Memory B cell (primary cell): Measurements from ENCODE around the gene GLIS1.

ENCODE experiments used
- ATAC-seq: fragments of 150-1000 bp; cut with Tn5 transposase; 2 replicates; pipeline ENCODE4 v1.10.0; 2021; ENCODE audit warnings: low read depth, mild to moderate bottlenecking, moderate library complexity
- DNase-seq, 2 donors: peaks; one replicate each; pipeline ENCODE4 v3.0.0; 2022; ENCODE audit warnings: low spot score in 2 of 2
- H3K27ac Mint-ChIP-seq: one replicate; pipeline ENCODE4 v1.8.0; 2022; ENCODE audit warnings: mild to moderate bottlenecking, moderate library complexity, mixed read lengths
- H3K27me3 Mint-ChIP-seq: one replicate; pipeline ENCODE4 v1.8.0; 2022; ENCODE audit warnings: mixed read lengths
- H3K36me3 Mint-ChIP-seq: one replicate; pipeline ENCODE4 v1.8.0; 2022; ENCODE audit warnings: mild to moderate bottlenecking, mixed read lengths
- H3K4me1 Mint-ChIP-seq: one replicate; pipeline ENCODE4 v1.8.0; 2022; ENCODE audit warnings: mixed read lengths
- H3K4me3 Mint-ChIP-seq: one replicate; pipeline ENCODE4 v1.8.0; 2022; ENCODE audit warnings: mild to moderate bottlenecking, moderate library complexity, mixed read lengths
- H3K9me3 Mint-ChIP-seq: one replicate; pipeline ENCODE4 v1.8.0; 2022; ENCODE audit warnings: mixed read lengths

Gene GLIS1

DNA sequence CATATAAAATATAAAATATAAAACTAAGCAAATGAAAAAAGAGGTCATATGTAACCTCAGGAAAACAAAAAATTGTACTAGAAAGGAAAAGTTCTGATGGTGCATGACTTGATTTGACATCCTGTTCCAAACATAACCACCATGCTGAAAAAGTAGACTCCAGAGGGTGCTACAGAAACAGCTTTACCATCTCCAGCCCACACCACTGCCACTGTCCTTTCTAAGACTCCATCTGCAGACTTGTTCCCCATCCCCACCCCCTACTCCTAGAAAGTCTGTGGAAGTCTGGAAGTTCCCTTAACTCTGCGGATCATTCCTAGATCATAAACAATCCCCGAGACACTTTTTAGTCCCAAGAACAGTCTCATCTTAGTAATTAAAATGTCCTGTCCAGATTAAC is 20.5 kb downstream of the GLIS1 start:
- Mint-ChIP-seq H3K9me3 (no peaks in the 10 kb centered on the region), H3K4me1 (no peaks in the 10 kb centered on the region), H3K27ac (no peak overlapping the region), H3K4me3 (no peak overlapping the region), H3K27me3 (peaks cover 9% of the 10 kb centered on the region), H3K36me3 (no peaks in the 10 kb centered on the region)
- DNase-seq (no peak), ATAC-seq (no peak)

- Mint-ChIP-seq H3K4me3 (no peak overlapping the region), H3K4me1 (no peaks in the 10 kb centered on the region), H3K27ac (no peak overlapping the region), H3K9me3 (no peaks in the 10 kb centered on the region), H3K27me3 (peaks cover 9% of the 10 kb centered on the region), H3K36me3 (no peaks in the 10 kb centered on the region)
- ATAC-seq (no peak), DNase-seq (no peak)
Observed at GRCh38 chr1:53717025-53717804, 21.7 kb downstream of the GLIS1 start.

GRCh38 chr1:53716150-53716549 is 22.8 kb downstream of the GLIS1 start:
- ATAC-seq (no peak), DNase-seq (no peak)
- Mint-ChIP-seq H3K36me3 (no peaks in the 10 kb centered on the region), H3K27ac (no peak overlapping the region), H3K27me3 (peaks cover 10% of the 10 kb centered on the region), H3K4me3 (no peak overlapping the region), H3K9me3 (no peaks in the 10 kb centered on the region), H3K4me1 (no peaks in the 10 kb centered on the region)

DNA sequence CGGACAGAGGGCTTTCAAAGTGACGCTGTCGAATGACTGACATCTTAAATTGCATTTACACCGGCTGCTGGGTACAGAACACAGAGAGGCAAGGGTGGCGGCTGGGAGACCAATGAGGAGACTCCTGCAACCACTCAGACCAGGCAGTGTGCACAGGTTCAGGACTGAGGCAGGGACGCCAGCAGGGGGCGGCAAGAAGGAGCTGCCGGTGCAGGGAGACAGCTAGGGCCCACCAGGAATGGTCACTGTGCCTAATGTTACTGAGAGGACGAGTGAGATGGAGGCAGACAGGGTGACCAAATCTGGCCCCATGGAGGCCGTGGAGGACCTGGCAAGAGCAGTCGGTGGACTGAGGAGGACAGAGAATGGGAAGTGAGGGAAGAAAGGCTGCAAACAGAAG is 23.5 kb downstream of the GLIS1 start:
- Mint-ChIP-seq H3K27ac (no peak overlapping the region), H3K36me3 (no peaks in the 10 kb centered on the region), H3K4me3 (no peak overlapping the region), H3K9me3 (no peaks in the 10 kb centered on the region), H3K4me1 (no peaks in the 10 kb centered on the region), H3K27me3 (peaks cover 10% of the 10 kb centered on the region)
- ATAC-seq = no peak
- DNase-seq = no peak

DNA sequence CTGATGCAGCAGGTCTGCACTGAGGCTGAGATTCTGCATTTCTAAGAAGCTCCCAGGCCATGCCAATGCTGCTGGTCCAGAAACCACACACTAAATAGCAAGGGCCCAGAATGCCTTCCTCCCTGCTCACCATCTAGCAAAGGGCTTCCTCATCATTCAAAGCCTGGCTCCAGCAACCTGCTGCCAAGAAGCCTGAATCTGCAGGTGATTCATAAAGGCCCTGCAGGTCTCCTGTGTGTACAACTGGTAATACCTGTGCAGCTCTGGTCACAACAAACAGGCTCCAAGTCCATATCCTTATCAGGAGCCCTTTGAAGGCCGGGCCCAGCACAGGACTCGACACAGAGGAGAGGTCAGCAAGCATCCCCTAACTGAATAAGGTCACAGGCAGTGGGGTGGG is 26.7 kb downstream of the GLIS1 start:
- H3K4me3 Mint-ChIP-seq = no peak overlapping the region
- H3K27ac Mint-ChIP-seq = no peak overlapping the region
- DNase-seq (no peak), ATAC-seq (no peak)
- no peaks in the 10 kb centered on the region for H3K4me1 Mint-ChIP-seq
- no peaks in the 10 kb centered on the region for H3K36me3 Mint-ChIP-seq
- H3K27me3 Mint-ChIP-seq = peaks cover 10% of the 10 kb centered on the region
- no peaks in the 10 kb centered on the region for H3K9me3 Mint-ChIP-seq

- Mint-ChIP-seq H3K27ac (no peak overlapping the region), H3K36me3 (no peaks in the 10 kb centered on the region), H3K9me3 (no peaks in the 10 kb centered on the region), H3K4me3 (no peak overlapping the region), H3K27me3 (peaks cover 12% of the 10 kb centered on the region), H3K4me1 (no peaks in the 10 kb centered on the region)
- DNase-seq (no peak), ATAC-seq (no peak)
Observed at GRCh38 chr1:53710584-53710983, 28.4 kb downstream of the GLIS1 start.

DNA sequence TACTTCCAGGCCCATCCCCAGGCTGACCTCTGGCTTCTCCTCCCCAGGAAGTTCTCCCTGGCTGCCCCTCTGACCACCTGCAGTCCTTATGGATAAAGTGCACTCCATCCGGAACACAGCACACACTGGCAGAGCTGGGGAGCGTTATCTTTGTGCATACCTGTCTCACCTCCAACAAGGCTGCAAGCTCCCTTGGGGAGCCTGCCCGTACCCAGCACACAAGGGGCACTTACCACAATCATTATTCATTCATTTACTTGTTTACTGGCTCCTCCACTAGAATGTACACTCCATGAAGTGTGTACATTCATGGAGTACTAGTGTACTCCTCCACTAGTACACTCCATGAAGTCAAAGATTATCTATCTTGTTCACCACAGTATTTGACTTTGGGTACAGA is 30.3 kb downstream of the GLIS1 start:
- Mint-ChIP-seq H3K27ac (no peak overlapping the region), H3K36me3 (no peaks in the 10 kb centered on the region), H3K9me3 (no peaks in the 10 kb centered on the region), H3K4me3 (no peak overlapping the region), H3K27me3 (peaks cover 12% of the 10 kb centered on the region), H3K4me1 (no peaks in the 10 kb centered on the region)
- no peak for DNase-seq
- no peak for ATAC-seq

GRCh38 chr1:53706356-53706755 is 32.6 kb downstream of the GLIS1 start:
- DNase-seq = no peak
- H3K4me3 Mint-ChIP-seq = no peak overlapping the region

GRCh38 chr1:53705446-53706096 is 33.4 kb downstream of the GLIS1 start:
- Mint-ChIP-seq H3K4me3 (no peak overlapping the region), H3K36me3 (no peaks in the 10 kb centered on the region), H3K27me3 (peaks cover 9% of the 10 kb centered on the region), H3K27ac (no peak overlapping the region), H3K9me3 (no peaks in the 10 kb centered on the region), H3K4me1 (no peaks in the 10 kb centered on the region)
- DNase-seq (no peak), ATAC-seq (no peak)

More at GRCh38 chr1:53706356-53706755, 32.6 kb downstream of the GLIS1 start:
- Mint-ChIP-seq H3K9me3 (no peaks in the 10 kb centered on the region), H3K27me3 (peaks cover 9% of the 10 kb centered on the region), H3K4me1 (no peaks in the 10 kb centered on the region), H3K36me3 (no peaks in the 10 kb centered on the region), H3K27ac (no peak overlapping the region)
- ATAC-seq = no peak

- Mint-ChIP-seq H3K4me3 (no peak overlapping the region), H3K36me3 (no peaks in the 10 kb centered on the region), H3K27me3 (peaks cover 9% of the 10 kb centered on the region), H3K27ac (no peak overlapping the region), H3K9me3 (no peaks in the 10 kb centered on the region), H3K4me1 (no peaks in the 10 kb centered on the region)
- DNase-seq = no peak
- ATAC-seq = no peak
Observed at GRCh38 chr1:53704804-53705445, 34.0 kb downstream of the GLIS1 start.

DNA sequence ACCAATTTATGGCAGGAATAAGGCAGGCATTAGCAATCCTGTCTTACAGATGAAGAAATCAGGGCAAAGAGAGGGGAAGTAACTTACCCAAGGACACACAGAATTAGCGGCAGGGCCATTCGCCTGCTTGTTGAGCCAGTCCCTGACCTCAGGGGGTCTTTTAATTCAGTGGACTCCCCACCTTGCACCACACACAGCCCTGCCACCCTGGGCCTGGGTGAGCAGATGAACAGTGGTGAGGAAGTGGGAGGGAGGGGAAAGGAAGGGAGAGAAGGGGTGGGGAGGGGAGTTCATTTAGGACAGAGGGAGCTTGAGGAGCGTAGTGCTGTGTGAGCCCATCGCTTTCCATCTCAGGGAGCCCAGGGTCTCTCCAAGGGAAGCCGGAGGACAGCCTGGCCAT is 34.7 kb downstream of the GLIS1 start:
- DNase-seq (no peak), ATAC-seq (no peak)
- no peaks in the 10 kb centered on the region for H3K4me1 Mint-ChIP-seq
- H3K27ac Mint-ChIP-seq = no peak overlapping the region
- H3K36me3 Mint-ChIP-seq = no peaks in the 10 kb centered on the region
- H3K4me3 Mint-ChIP-seq = no peak overlapping the region
- H3K9me3 Mint-ChIP-seq = no peaks in the 10 kb centered on the region
- H3K27me3 Mint-ChIP-seq = peaks cover 6% of the 10 kb centered on the region

GRCh38 chr1:53703174-53703573 is 35.8 kb downstream of the GLIS1 start:
- ATAC-seq (no peak), DNase-seq (no peak)
- no peaks in the 10 kb centered on the region for H3K36me3 Mint-ChIP-seq
- H3K27ac Mint-ChIP-seq = no peak overlapping the region
- H3K27me3 Mint-ChIP-seq = peaks cover 2% of the 10 kb centered on the region
- no peaks in the 10 kb centered on the region for H3K4me1 Mint-ChIP-seq
- H3K4me3 Mint-ChIP-seq = no peak overlapping the region
- H3K9me3 Mint-ChIP-seq = no peaks in the 10 kb centered on the region

GRCh38 chr1:53702341-53702740 is 36.6 kb downstream of the GLIS1 start:
- ATAC-seq = no peak
- H3K9me3 Mint-ChIP-seq = no peaks in the 10 kb centered on the region
- no peaks in the 10 kb centered on the region for H3K4me1 Mint-ChIP-seq
- H3K27me3 Mint-ChIP-seq = peaks cover 2% of the 10 kb centered on the region
- DNase-seq = no peak
- no peak overlapping the region for H3K27ac Mint-ChIP-seq
- no peak overlapping the region for H3K4me3 Mint-ChIP-seq
- H3K36me3 Mint-ChIP-seq = no peaks in the 10 kb centered on the region

DNA sequence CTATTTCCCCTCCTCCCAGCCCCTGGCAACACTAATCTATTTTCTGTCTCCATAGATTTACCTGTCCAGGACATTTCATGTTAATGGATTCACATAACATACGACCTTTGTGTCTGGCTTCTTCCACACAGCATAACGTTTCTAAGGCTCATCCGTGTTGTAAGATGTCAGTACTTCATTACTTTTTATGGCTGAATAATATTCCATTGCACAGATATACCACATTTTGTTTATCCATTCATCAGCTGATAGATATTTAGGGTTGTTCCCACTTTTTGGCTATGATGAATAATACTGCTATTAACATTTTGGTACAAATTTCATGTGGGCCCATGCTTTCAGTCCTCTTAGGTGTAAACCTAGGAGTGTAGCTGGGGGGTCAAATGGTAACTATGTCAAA is 38.2 kb downstream of the GLIS1 start:
- no peak for ATAC-seq
- no peak for DNase-seq
- H3K36me3 Mint-ChIP-seq = no peaks in the 10 kb centered on the region
- no peaks in the 10 kb centered on the region for H3K4me1 Mint-ChIP-seq
- no peaks in the 10 kb centered on the region for H3K9me3 Mint-ChIP-seq
- H3K27me3 Mint-ChIP-seq = peaks cover 3% of the 10 kb centered on the region
- H3K27ac Mint-ChIP-seq = no peak overlapping the region
- no peak overlapping the region for H3K4me3 Mint-ChIP-seq
